Keratinocyte (primary cell): ENCODE data around the gene CCL15.

Experiments used
- EZH2 ChIP-seq: IDR thresholded peaks from one replicate; pipeline ENCODE4 v1.6.1; 2012; ENCODE audit warnings: inconsistent platforms, mild to moderate bottlenecking, low read length, moderate library complexity
- TF ChIP-seq, protein P1 (sequence below), 3 experiments: IDR thresholded peaks in 1 of 3; conservative IDR thresholded peaks in 1 of 3; optimal IDR thresholded peaks in 1 of 3; 2 replicates in 2 of 3; 3 replicates in 1 of 3; pipeline versions ENCODE3 to v1.5.1; 2011; ENCODE audit warnings: low read length in 3 of 3, mild to moderate bottlenecking in 3 of 3, moderate library complexity in 2 of 3, control low read depth in 1 of 3, inconsistent platforms in 1 of 3; ENCODE audit not compliant: insufficient read depth in 2 of 3; ENCODE audit errors: extremely low read depth in 1 of 3

GRCh38 chr17:35977509-35977908, 23.8 kb downstream of the CCL15 start:
- TF ChIP-seq, protein P1, sequence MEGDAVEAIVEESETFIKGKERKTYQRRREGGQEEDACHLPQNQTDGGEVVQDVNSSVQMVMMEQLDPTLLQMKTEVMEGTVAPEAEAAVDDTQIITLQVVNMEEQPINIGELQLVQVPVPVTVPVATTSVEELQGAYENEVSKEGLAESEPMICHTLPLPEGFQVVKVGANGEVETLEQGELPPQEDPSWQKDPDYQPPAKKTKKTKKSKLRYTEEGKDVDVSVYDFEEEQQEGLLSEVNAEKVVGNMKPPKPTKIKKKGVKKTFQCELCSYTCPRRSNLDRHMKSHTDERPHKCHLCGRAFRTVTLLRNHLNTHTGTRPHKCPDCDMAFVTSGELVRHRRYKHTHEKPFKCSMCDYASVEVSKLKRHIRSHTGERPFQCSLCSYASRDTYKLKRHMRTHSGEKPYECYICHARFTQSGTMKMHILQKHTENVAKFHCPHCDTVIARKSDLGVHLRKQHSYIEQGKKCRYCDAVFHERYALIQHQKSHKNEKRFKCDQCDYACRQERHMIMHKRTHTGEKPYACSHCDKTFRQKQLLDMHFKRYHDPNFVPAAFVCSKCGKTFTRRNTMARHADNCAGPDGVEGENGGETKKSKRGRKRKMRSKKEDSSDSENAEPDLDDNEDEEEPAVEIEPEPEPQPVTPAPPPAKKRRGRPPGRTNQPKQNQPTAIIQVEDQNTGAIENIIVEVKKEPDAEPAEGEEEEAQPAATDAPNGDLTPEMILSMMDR (optimal IDR thresholded peaks at IDR 0.05 in 1 of 3, IDR thresholded peaks at IDR 0.05 in 1 of 3, conservative IDR thresholded peaks at IDR 0.05 in 1 of 3; ENCODE audit: extremely low read depth in 1 of 3, insufficient read depth in 2 of 3, low read length in 3 of 3) = no peak
- TF ChIP-seq EZH2 = no peak
